DMS53 treated with DMSO at 0.1 percent for 48 hours (cell line): ENCODE measurements around the gene ADORA1.

Source experiments
- DNase-seq: peaks from one replicate; lab custom pipeline; 2025; ENCODE audit not compliant: unreplicated experiment; lab: John Stamatoyannopoulos, UW

Gene ADORA1

GRCh38 chr1:203185585-203185984 is 58.1 kb downstream of the ADORA1 start:
- DNase-seq: no peak

- DNase-seq: no peak
Measured at GRCh38 chr1:203186091-203186445, 58.5 kb downstream of the ADORA1 start.

- no peak for DNase-seq
Measured at GRCh38 chr1:203186446-203187303, 59.1 kb downstream of the ADORA1 start, which contains the start of gene CHI3L1. Gene CHI3L1 (minus strand): TSS chr1:203186704. CDS start chr1:203186623, 81 bp downstream.

- no peak for DNase-seq
Measured at GRCh38 chr1:203187304-203187685, 59.8 kb downstream of the ADORA1 start.

GRCh38 chr1:203187689-203188264 is 60.3 kb downstream of the ADORA1 start:
- DNase-seq: no peak

- no peak for DNase-seq
Measured at GRCh38 chr1:203188686-203189232, 61.2 kb downstream of the ADORA1 start.

- DNase-seq: no peak
Measured at GRCh38 chr1:203189951-203190352, 62.4 kb downstream of the ADORA1 start.

- DNase-seq: no peak
Measured at GRCh38 chr1:203190949-203191348, 63.4 kb downstream of the ADORA1 start.

GRCh38 chr1:203196371-203196770 is 68.8 kb downstream of the ADORA1 start:
- no peak for DNase-seq

- DNase-seq: no peak
Measured at GRCh38 chr1:203197625-203198024, 70.1 kb downstream of the ADORA1 start.

- DNase-seq: no peak
Measured at GRCh38 chr1:203199002-203199401, 71.5 kb downstream of the ADORA1 start.

- DNase-seq: no peak
Measured at GRCh38 chr1:203199481-203199815, 71.9 kb downstream of the ADORA1 start.

GRCh38 chr1:203199816-203200571 is 72.5 kb downstream of the ADORA1 start:
- DNase-seq: no peak

- no peak for DNase-seq
Measured at GRCh38 chr1:203200916-203201315, 73.4 kb downstream of the ADORA1 start.

GRCh38 chr1:203201516-203202205 is 74.1 kb downstream of the ADORA1 start:
- no peak for DNase-seq

GRCh38 chr1:203202431-203203245 is 75.1 kb downstream of the ADORA1 start:
- DNase-seq: no peak

- no peak for DNase-seq
Measured at GRCh38 chr1:203204756-203205155, 77.2 kb downstream of the ADORA1 start.

GRCh38 chr1:203206129-203206687 is 78.7 kb downstream of the ADORA1 start:
- no peak for DNase-seq

- no peak for DNase-seq
Measured at GRCh38 chr1:203207751-203208150, 80.2 kb downstream of the ADORA1 start.

GRCh38 chr1:203208181-203208580 is 80.7 kb downstream of the ADORA1 start:
- DNase-seq: no peak
